AG20443 (cell line): ENCODE results near the gene DNAJC6.

ENCODE experiments used
- DNase-seq: peaks from one replicate; pipeline ENCODE4 v3.0.0; 2012; ENCODE audit warnings: low spot score, mixed read lengths

The DNAJC6 gene

DNA sequence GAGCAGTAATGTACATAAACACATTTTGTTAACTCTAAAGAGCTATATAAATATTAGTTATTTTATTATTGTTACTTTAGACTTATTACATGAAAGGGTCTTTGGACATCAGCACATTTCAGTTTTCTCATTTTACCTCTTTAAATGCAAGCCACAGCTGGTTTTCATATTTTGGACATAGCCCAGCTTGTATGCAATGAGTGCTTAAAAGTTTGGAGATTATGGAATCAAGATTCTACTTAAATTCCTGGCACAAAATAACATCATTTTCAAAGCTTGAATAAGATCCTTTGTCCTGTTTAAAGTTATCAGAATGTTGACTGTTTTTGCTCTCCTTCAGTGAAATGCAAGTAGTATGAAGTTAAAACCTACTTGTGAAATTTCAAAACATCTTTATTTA is 95.6 kb downstream of the DNAJC6 start:
- DNase-seq = no peak

DNA sequence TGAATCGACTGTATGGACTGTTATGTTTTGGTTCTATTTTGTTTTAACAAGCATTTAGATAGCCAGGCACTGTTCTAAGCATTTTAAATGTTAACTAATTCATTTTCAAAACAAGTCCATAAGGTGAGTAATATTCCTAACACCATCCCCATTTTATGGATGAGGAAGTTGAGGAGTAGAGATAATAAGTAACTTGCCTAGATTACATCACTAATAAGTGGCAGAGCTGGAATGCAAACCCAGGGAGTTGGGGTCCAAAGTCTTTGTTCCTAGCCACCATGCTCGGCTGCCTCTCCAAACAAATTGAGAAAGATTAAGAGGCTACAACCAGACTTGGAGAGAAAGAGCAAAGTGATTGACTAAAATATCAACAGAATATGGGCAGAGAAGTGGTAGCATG is 98.5 kb downstream of the DNAJC6 start:
- DNase-seq = no peak

DNA sequence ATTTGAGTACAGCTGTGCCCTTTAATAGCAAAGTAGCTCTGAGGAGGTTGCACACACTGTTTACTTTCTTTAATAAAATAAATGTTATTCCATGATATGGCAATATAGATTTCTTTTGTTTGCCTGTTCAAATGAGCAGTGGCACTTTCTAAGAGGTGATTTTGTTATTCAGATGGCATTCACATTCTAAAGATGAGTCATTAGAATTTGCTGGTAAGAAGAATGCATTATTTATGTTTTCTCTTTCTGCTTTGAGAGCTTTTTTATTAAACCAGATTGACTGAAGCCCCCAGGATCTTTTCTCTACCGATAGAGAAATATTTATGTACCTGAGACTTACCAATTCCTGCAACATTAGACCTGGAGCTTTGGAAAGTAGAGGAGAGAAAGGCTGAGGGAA is 100.0 kb downstream of the DNAJC6 start:
- no peak for DNase-seq

DNA sequence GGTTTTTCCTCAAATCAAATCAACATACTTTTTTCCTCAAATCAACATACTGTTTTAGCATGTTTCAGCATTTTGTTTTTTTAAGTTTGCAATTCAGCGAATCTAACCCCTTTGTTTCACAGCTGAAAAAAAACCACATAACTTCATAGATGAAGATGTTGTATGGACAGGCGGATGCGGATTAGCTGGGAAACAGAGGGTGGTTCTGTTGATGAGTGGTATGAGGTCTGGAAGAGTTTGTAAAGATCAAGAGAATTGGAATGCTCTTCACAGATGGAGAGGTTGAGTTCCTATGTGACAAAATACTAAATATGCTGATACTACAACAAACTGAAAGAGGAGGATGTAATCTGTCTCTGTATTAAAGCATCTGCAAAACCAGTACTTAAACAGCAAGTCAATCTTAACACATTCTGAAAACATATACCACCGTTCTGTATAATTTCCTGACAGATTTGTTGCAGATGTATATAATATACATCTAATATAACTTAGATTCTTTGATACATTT is 100.5 kb downstream of the DNAJC6 start:
- DNase-seq = no peak

- DNase-seq = no peak
Observed at GRCh38 chr1:65412256-65412983, 103.1 kb downstream of the DNAJC6 start.

DNA sequence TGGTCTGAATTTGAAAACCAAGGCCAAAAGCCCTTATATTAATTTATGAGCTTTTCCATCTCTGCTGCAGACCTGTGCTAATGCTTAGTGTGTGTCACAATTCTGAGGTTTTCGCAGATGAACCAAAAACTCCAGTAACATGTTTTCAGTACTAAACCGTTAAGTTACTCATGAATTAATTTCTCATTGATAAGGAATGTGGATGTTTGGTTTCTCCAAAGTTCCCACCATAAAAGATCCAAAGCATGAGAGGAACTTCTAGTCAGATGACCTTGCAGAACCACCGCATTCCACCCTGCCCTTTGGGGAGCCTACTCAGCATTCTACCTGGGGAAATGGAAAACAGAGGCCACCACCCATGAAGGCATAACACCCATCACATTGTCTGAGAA is 103.6 kb downstream of the DNAJC6 start:
- DNase-seq = peak; percentile 26

- no peak for DNase-seq
Observed at GRCh38 chr1:65414538-65414937, 105.2 kb downstream of the DNAJC6 start.

DNA sequence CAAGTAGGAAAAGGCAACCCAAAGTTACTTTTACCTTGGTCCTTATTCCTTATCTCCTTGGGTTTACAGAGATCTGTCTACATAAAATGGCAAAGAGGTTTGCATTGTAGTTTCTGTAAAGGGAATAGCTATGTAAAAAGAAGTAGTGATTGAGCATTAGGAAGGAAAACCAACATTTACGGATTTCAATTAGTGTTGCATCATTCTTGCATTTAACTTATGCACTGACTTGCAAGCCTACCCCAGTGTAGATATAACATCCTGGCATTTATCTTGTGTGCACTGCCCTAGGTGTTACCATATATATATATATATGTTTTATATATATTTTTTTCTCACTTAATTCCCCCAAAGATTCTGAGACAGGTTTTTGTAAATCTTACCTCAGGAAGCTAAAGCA is 107.4 kb downstream of the DNAJC6 start:
- DNase-seq = no peak

GRCh38 chr1:65417729-65418128 is 108.4 kb downstream of the DNAJC6 start:
- no peak for DNase-seq

GRCh38 chr1:65418522-65419185 is 109.3 kb downstream of the DNAJC6 start:
- no peak for DNase-seq

GRCh38 chr1:65419681-65420589 is 110.6 kb downstream of the DNAJC6 start:
- peak; percentile 98 for DNase-seq

DNA sequence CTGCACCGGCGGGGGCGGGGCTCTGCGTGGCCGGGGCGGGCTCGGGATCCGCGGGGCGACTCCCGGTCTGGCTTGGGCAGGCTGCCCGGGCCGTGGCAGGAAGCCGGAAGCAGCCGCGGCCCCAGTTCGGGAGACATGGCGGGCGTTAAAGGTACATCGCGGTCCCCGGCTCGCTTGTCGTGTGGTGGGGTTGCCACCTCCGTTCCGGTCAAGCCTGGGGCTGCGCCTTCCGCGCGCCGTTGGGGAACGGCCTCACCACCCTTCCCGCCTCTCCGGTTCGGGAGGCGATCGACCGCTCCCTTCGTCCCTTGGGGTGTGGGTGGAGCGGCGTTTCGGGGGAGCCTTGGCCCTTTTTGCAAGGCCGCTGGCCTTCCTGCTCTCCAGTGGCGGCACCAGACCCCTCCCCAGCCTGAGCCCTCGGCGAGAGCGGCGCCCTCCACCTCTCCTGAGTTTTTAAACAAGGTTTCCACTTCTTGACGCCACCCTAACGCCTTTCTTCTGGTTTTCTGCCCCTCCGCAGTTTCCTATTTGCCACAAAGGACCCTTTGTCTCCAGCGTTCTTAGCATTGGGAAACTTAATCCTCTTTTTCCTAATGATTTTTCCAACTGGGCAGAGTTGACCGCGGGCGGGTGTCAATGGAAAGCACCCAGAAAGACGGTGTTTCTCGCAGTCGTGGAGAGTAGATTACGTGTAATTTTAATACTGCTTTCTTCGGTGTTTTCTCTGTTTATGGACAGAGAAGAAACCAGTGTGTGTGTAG is 111.4 kb downstream of the DNAJC6 start, which contains the start of the genes LEPR and LEPROT:
Gene LEPR, plus strand, starts transcription at position 79 of the 761 bp plus-strand sequence. CDS start 144,898 bp downstream, outside the sequence.
Gene LEPROT, plus strand, starts transcription at position 79 of the 761 bp plus-strand sequence. Its CDS starts 57 bp downstream, at position 136.
- DNase-seq = no peak

DNA sequence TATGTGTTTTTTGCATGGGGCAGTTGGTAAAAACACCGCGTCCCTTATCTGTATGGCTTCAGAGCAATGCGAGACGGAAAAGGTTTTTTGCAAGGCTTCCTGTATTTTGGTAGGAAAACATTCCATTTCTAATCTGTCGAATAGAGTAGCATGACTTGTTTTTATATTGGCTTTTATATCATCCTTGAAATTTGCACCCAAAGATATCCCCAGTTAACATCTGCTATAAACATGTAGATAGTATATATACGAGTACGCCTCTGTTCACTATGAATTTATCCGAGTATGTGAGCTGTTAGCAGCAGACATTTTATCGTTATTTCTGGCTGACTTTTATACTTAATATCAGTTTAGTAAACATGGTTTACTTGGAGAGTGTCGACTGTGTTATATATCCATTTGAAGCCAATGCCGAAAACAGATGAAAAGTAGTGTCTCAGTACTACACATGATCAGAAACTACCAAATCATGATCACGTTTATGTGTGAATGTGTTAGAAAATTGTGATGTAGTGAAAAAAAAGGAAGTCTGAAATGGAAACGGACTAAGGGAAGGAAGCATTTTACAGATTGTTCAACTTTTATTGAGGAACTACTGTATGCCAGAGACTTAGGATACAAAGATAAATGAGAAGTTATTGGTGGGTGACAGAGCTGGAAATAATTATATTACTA is 112.1 kb downstream of the DNAJC6 start:
- no peak for DNase-seq

- no peak for DNase-seq
Observed at GRCh38 chr1:65422241-65423203, 113.2 kb downstream of the DNAJC6 start.

- DNase-seq = peak; percentile 67
Observed at GRCh38 chr1:65423884-65424572, 114.7 kb downstream of the DNAJC6 start.

GRCh38 chr1:65424573-65424889 is 115.2 kb downstream of the DNAJC6 start:
- DNase-seq = no peak

DNA sequence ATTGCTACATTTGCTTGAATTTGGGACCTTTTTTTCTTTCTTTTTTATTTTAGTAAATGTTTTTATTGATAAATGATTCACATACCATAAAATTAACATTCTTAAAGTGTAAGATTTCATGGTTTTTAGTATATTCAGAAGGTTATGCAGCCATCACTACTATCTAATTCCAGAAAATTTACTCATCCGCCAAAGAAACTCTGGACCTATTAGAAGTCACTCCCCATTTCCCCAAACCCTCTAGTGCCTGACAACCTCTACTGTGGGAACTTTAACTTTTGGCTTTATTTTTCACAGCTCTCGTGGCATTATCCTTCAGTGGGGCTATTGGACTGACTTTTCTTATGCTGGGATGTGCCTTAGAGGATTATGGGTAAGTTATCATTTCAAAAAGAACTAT is 115.7 kb downstream of the DNAJC6 start:
- no peak for DNase-seq

- DNase-seq = peak; percentile 68
Observed at GRCh38 chr1:65425697-65426096, 116.4 kb downstream of the DNAJC6 start.

GRCh38 chr1:65429078-65429477 is 119.7 kb downstream of the DNAJC6 start:
- no peak for DNase-seq
